ENCODE results near the gene CAMK2B. TPM values are rescaled to one million over a fixed set of nuclear protein-coding genes. Genes with fewer than 3 reads are reported as not detected.

The CAMK2B gene
- total and polyA plus RNA-seq, 2 of the 13 experiments (the other 11 are each of a cell fraction or from before 2014, with no cell fraction given) = 0.27 to 0.48 TPM

DNA sequence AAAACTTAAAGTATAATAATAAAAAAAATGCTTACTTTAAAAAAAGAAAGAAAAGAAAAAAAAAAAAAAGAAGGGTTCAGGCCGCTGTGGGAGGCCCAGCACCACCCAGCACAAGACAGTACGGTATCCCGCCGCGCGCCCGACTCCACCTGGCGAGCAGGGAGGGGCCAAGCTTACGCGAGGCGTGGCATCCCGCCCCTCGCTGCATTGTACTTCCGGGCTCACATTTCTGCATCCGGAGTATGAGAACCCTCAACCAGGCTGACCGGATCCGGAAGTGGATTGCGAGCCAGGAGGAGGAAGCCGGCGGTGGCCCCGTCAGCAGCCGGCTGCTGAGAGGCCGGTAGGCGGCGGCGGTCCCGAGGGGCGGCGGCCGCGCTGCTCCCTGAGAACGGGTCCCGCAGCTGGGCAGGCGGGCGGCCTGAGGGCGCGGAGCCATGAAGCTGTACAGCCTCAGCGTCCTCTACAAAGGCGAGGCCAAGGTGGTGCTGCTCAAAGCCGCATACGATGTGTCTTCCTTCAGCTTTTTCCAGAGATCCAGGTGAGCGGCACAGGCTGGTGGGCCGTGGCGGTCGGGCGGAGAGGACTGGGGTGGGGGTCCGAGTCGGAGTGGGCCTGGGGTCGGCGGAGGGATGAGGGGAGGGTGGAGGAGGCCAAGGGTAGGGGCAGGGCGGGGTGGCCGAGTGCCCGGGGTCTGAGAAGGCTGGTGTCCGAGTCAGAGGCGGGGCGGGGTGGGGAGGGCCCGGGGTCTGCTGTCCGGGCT lies 124.5 kb downstream of the CAMK2B start, which contains the start of gene YKT6 (continued):
- no peak for TF ChIP-seq HOXD1 (CRISPR knock-in tag; IDR thresholded peaks at IDR 0.05)
- TF ChIP-seq ARHGAP35 (CRISPR knock-in tag; IDR thresholded peaks at IDR 0.05; ENCODE audit: borderline replicate concordance) = no peak
- TF ChIP-seq, protein P1, sequence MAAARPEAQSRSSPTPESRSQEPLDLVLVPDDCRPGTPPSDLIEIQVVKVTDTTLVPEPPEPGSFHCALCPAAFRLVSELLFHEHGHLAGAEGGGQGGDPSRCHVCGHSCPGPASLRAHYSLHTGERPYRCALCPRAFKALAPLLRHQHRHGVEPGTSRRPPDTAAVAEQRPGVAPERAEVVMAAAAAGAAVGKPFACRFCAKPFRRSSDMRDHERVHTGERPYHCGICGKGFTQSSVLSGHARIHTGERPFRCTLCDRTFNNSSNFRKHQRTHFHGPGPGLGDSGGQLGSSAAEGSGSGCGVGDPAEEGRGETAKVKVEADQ (CRISPR knock-in tag; IDR thresholded peaks at IDR 0.05; ENCODE audit: borderline replicate concordance) = no peak
- 0 out of 2 replicates have a peak, but pooled peaks have one; percentile 46 for TF ChIP-seq KDM5B (CRISPR knock-in tag; IDR thresholded peaks at IDR 0.05; ENCODE audit: borderline replicate concordance)
- TF ChIP-seq KLF15 (CRISPR knock-in tag; IDR thresholded peaks at IDR 0.05; ENCODE audit: borderline replicate concordance) = 0 out of 2 replicates have a peak, but pooled peaks have one; percentile 35
- TF ChIP-seq ZNF451 (CRISPR knock-in tag; IDR thresholded peaks at IDR 0.05) = no peak
- TF ChIP-seq, protein P2, sequence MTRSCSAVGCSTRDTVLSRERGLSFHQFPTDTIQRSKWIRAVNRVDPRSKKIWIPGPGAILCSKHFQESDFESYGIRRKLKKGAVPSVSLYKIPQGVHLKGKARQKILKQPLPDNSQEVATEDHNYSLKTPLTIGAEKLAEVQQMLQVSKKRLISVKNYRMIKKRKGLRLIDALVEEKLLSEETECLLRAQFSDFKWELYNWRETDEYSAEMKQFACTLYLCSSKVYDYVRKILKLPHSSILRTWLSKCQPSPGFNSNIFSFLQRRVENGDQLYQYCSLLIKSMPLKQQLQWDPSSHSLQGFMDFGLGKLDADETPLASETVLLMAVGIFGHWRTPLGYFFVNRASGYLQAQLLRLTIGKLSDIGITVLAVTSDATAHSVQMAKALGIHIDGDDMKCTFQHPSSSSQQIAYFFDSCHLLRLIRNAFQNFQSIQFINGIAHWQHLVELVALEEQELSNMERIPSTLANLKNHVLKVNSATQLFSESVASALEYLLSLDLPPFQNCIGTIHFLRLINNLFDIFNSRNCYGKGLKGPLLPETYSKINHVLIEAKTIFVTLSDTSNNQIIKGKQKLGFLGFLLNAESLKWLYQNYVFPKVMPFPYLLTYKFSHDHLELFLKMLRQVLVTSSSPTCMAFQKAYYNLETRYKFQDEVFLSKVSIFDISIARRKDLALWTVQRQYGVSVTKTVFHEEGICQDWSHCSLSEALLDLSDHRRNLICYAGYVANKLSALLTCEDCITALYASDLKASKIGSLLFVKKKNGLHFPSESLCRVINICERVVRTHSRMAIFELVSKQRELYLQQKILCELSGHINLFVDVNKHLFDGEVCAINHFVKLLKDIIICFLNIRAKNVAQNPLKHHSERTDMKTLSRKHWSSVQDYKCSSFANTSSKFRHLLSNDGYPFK (CRISPR knock-in tag; IDR thresholded peaks at IDR 0.05; ENCODE audit: borderline replicate concordance) = peak; percentile 80
- peak; percentile 93 for TF ChIP-seq SP4 (CRISPR knock-in tag; IDR thresholded peaks at IDR 0.05)
- TF ChIP-seq, protein P3, sequence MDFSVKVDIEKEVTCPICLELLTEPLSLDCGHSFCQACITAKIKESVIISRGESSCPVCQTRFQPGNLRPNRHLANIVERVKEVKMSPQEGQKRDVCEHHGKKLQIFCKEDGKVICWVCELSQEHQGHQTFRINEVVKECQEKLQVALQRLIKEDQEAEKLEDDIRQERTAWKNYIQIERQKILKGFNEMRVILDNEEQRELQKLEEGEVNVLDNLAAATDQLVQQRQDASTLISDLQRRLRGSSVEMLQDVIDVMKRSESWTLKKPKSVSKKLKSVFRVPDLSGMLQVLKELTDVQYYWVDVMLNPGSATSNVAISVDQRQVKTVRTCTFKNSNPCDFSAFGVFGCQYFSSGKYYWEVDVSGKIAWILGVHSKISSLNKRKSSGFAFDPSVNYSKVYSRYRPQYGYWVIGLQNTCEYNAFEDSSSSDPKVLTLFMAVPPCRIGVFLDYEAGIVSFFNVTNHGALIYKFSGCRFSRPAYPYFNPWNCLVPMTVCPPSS (IDR thresholded peaks at IDR 0.05) = no peak
- TF ChIP-seq SOX13 (IDR thresholded peaks at IDR 0.05) = no peak
- peak in 1 of 2 experiments; percentile 48; a peak in 1 of 4 replicates for TF ChIP-seq SOX13 (CRISPR knock-in tag; conservative IDR thresholded peaks at IDR 0.05 in 1 of 2, IDR thresholded peaks at IDR 0.05 in 1 of 2)
- TF ChIP-seq ZNF629 (CRISPR knock-in tag; conservative IDR thresholded peaks at IDR 0.05) = no peak
- no peak for TF ChIP-seq JUN (CRISPR knock-in tag; IDR thresholded peaks at IDR 0.05)
- TF ChIP-seq REL (CRISPR knock-in tag; conservative IDR thresholded peaks at IDR 0.05) = no peak
- TF ChIP-seq, protein P4, sequence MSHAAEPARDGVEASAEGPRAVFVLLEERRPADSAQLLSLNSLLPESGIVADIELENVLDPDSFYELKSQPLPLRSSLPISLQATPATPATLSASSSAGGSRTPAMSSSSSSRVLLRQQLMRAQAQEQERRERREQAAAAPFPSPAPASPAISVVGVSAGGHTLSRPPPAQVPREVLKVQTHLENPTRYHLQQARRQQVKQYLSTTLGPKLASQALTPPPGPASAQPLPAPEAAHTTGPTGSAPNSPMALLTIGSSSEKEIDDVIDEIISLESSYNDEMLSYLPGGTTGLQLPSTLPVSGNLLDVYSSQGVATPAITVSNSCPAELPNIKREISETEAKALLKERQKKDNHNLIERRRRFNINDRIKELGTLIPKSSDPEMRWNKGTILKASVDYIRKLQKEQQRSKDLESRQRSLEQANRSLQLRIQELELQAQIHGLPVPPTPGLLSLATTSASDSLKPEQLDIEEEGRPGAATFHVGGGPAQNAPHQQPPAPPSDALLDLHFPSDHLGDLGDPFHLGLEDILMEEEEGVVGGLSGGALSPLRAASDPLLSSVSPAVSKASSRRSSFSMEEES (CRISPR knock-in tag; IDR thresholded peaks at IDR 0.05) = no peak
- TF ChIP-seq ZNF607 (CRISPR knock-in tag; IDR thresholded peaks at IDR 0.05; ENCODE audit: borderline replicate concordance) = peak; percentile 74; the same call in 1 of the 2 replicates
- no peak for TF ChIP-seq FLYWCH1 (CRISPR knock-in tag; IDR thresholded peaks at IDR 0.05)
- TF ChIP-seq NR1H2 (CRISPR knock-in tag; IDR thresholded peaks at IDR 0.05; ENCODE audit: borderline replicate concordance, low read depth) = no peak
- peak; percentile 52; the same call in 1 of the 2 replicates for TF ChIP-seq RXRB (CRISPR knock-in tag; IDR thresholded peaks at IDR 0.05; ENCODE audit: borderline replicate concordance)
- TF ChIP-seq ZNF331 (CRISPR knock-in tag; IDR thresholded peaks at IDR 0.05) = peak; percentile 21; the same call in 1 of the 2 replicates
- peak; percentile 76 for TF ChIP-seq KMT2A (CRISPR knock-in tag; IDR thresholded peaks at IDR 0.05)
- TF ChIP-seq FIP1L1 (IDR thresholded peaks at IDR 0.05; ENCODE audit: borderline replicate concordance, insufficient read depth, low read depth, low read length) = 0 out of 2 replicates have a peak, but pooled peaks have one; percentile 59
- TF ChIP-seq ZFAT (CRISPR knock-in tag; conservative IDR thresholded peaks at IDR 0.05) = no peak
- TF ChIP-seq DMAP1 (CRISPR knock-in tag; IDR thresholded peaks at IDR 0.05) = peak; percentile 43; the same call in 1 of the 2 replicates
